ENCODE measurements around the gene MUC22. TPM values are rescaled to one million over a fixed set of nuclear protein-coding genes. Genes with fewer than 3 reads are reported as not detected.
"Not testable (repeated sequence)": the region's sequence is repeated elsewhere in the genome, so short reads cannot be mapped to it uniquely, and the experiment has no call there.

Gene MUC22
- total and polyA plus RNA-seq, 9 donors, result not detected

GRCh38 chr6:30965140-30965601 is 45.1 kb upstream of the MUC22 start:
- 84 to 91% (median 91%) methylated on average over 5 of the region's 5 CpGs for WGBS, 3 donors
- H3K36me3 ChIP-seq, result no peaks in the 10 kb centered on the region
- no peaks in the 10 kb centered on the region for H3K9me3 ChIP-seq
- no peaks in the 10 kb centered on the region for H3K27me3 ChIP-seq
- intact Hi-C loops (cut with DNase I), result no loop called here
- DNase-seq, result no peak
- TF ChIP-seq POLR2A (IDR thresholded peaks at IDR 0.05), result no peak
- no peak for TF ChIP-seq EP300 (IDR thresholded peaks at IDR 0.05)
- no peak for TF ChIP-seq CTCF (IDR thresholded peaks at IDR 0.05)
- H3K4me1 ChIP-seq (ENCODE audit: insufficient read depth), result no peaks in the 10 kb centered on the region
- H3K4me3 ChIP-seq, result no peak overlapping the region
- no peak overlapping the region for H3K27ac ChIP-seq

GRCh38 chr6:30966154-30966553 is 44.1 kb upstream of the MUC22 start:
- intact Hi-C loops (cut with DNase I), result no loop called here
- TF ChIP-seq EP300 (IDR thresholded peaks at IDR 0.05) (no peak), POLR2A (IDR thresholded peaks at IDR 0.05) (no peak), CTCF (IDR thresholded peaks at IDR 0.05) (no peak)

GRCh38 chr6:30969171-30969570 is 41.1 kb upstream of the MUC22 start:
- DNase-seq; H3K9me3 ChIP-seq; H3K4me1 ChIP-seq (ENCODE audit: insufficient read depth); intact Hi-C loops (cut with DNase I); H3K36me3 ChIP-seq; H3K4me3 ChIP-seq; H3K27me3 ChIP-seq; H3K27ac ChIP-seq: not testable (repeated sequence)
- 93 to 96% (median 95%) methylated on average over 6 of the region's 6 CpGs for WGBS, 3 donors

More at GRCh38 chr6:30966154-30966553, 44.1 kb upstream of the MUC22 start:
- WGBS, 3 donors, result 74 to 88% (median 80%) methylated on average over 3 of the region's 3 CpGs
- Histone ChIP-seq H3K27me3 (no peaks in the 10 kb centered on the region), H3K4me3 (no peak overlapping the region), H3K36me3 (no peaks in the 10 kb centered on the region), H3K27ac (no peak overlapping the region), H3K4me1 (ENCODE audit: insufficient read depth) (no peaks in the 10 kb centered on the region), H3K9me3 (no peaks in the 10 kb centered on the region)
- DNase-seq, result no peak

- H3K9me3 ChIP-seq, result no peaks in the 10 kb centered on the region
- no peak overlapping the region for H3K27ac ChIP-seq
- H3K4me3 ChIP-seq, result no peak overlapping the region
- H3K4me1 ChIP-seq (ENCODE audit: insufficient read depth), result no peaks in the 10 kb centered on the region
- no peaks in the 10 kb centered on the region for H3K27me3 ChIP-seq
- no peak for DNase-seq
- no peaks in the 10 kb centered on the region for H3K36me3 ChIP-seq
- 89 to 91% (median 91%) methylated on average over 5 of the region's 5 CpGs for WGBS, 3 donors
- TF ChIP-seq CTCF (IDR thresholded peaks at IDR 0.05), result no peak
- TF ChIP-seq POLR2A (IDR thresholded peaks at IDR 0.05), result no peak
- no peak for TF ChIP-seq EP300 (IDR thresholded peaks at IDR 0.05)
- intact Hi-C loops (cut with DNase I), result no loop called here
Measured at GRCh38 chr6:30970946-30971345, 39.3 kb upstream of the MUC22 start.

- no peaks in the 10 kb centered on the region for H3K36me3 ChIP-seq
- H3K9me3 ChIP-seq, result no peaks in the 10 kb centered on the region
- no peak overlapping the region for H3K4me3 ChIP-seq
- H3K27me3 ChIP-seq, result no peaks in the 10 kb centered on the region
- H3K4me1 ChIP-seq (ENCODE audit: insufficient read depth), result no peaks in the 10 kb centered on the region
- no peak for TF ChIP-seq EP300 (IDR thresholded peaks at IDR 0.05)
- no peak for TF ChIP-seq POLR2A (IDR thresholded peaks at IDR 0.05)
- no peak for TF ChIP-seq CTCF (IDR thresholded peaks at IDR 0.05)
- no peak overlapping the region for H3K27ac ChIP-seq
- intact Hi-C loops (cut with DNase I), result no loop called here
- WGBS, 3 donors, result 92 to 96% (median 94%) methylated on average over 4 of the region's 4 CpGs
- no peak for DNase-seq
Measured at GRCh38 chr6:30972816-30973215, 37.5 kb upstream of the MUC22 start.
